ENCODE results near the gene MON1A. TPM values are rescaled to one million over a fixed set of nuclear protein-coding genes. Genes with fewer than 3 reads are reported as not detected.

Gene MON1A
- total RNA-seq, result 14.1 and 14.3 TPM in 2 replicates

GRCh38 chr3:49929291-49930167 lies at the start of gene MON1A:
Gene MON1A (minus strand): TSS chr3:49929811. CDS start chr3:49913346, 16,465 bp downstream.

GRCh38 chr3:49939858-49940666 lies 10.5 kb upstream of the MON1A start, which contains the start of gene RBM6:
Gene RBM6 (plus strand): TSS chr3:49940150. CDS start chr3:49962642, 22,492 bp downstream.

DNA sequence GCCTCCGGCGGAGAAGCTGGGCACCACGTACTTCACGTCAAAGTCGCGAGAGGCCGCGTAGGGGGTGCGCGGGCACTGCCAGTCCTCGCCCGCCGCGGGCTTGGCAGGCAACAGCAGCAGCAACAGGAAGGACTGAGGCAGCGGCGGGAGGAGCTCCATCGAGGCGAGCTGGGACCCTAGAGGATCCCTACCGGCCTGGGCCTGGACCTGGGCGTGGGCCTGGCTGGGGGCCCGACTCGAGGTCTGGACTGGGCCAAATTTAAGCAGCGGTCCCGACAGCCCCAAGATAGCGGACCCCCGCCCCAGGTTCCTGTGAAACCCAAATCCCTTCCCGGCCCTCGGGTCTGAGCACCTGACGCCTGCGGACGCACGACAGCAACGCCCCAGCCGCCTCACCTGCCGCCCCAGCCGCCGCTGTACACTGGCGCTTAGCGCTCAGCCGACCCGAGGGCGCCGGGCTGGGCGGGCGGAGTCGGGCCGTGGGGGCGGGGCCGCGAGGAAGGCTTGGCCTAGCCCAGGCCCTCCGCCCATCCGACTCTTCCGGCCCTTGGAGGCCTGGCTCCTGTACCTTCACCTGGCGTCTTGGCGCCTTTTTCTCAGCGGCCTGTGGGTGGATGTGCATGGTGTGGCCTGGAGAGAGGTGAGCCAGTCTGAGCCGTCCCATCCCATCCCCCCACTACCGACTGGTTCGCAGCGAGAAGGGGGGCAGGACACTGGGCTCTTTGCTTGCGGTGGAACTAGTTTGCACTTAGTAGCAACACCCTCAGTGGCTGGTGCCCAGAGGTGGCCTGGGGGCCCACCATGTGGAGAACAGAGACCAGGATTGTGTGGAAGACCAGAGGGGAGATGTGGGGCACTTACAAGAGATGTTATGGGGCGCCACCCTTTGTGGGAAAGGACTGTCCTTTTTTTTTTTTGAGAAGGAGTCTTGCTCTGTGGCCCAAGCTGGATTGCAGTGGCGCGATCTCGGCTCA lies 25.9 kb downstream of the MON1A start, which contains the start of gene MST1R:
TSS of gene MST1R (minus strand) at position 423 of the 974 bp plus-strand sequence. CDS start at position 159, 264 bp downstream.

DNA sequence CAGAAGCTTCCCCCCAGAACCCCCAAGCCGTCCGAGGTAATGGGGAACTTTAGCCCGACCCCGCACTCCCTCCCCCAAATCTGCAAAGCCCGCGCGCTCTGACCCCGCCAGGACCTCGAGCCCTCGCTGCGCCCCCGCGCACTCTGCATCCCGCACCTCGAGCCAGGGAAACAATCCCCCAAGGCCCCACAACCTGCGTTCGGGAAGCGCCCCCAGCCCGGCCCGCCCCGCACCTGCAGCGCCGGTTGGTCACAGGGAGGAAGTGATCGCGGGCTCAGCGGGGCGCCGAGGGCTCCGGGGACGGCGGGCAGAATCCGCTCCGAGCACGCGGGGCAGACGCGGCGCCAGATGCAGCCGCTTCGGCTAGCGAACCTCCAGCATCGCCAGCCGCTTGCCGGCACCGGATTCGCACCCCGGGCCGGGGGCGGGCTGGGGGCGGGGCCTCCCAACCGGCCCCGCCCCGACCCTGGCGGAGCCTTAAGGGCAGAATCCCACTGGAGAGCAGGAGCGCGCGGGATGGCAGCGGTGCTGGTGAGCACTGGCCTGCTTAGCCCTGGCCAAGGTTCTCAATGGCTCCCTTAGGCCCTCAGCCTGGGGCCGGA lies 60.0 kb downstream of the MON1A start, which contains the start of gene CAMKV:
TSS of gene CAMKV (minus strand) at position 382 of the 602 bp plus-strand sequence. CDS start 7,518 bp downstream, outside the sequence.

Other genes with a start within 250 kb of the MON1A start
- 5.4 and 6.2 TPM in 2 replicates for gene MST1, start 240.3 kb downstream of the MON1A start, total RNA-seq
- gene RNF123, start 240.3 kb downstream of the MON1A start, total RNA-seq, result 24.1 and 33.9 TPM in 2 replicates
- 1.1 TPM in 1 of 2 replicates, not detected in the other for gene AMIGO3, start 210.1 kb downstream of the MON1A start, total RNA-seq
- gene GMPPB, start 205.9 kb downstream of the MON1A start, total RNA-seq, result 59.5 and 68.9 TPM in 2 replicates
- gene IP6K1, start 143.3 kb downstream of the MON1A start, total RNA-seq, result 30.5 and 31.8 TPM in 2 replicates
- gene CDHR4, start 129.9 kb downstream of the MON1A start, total RNA-seq, result 0.12 TPM in 1 of 2 replicates, not detected in the other
- 3.7 and 5.4 TPM in 2 replicates for gene INKA1, start 126.5 kb downstream of the MON1A start, total RNA-seq
- gene UBA7, start 115.9 kb downstream of the MON1A start, total RNA-seq, result 32.4 and 52.2 TPM in 2 replicates
- 3.1 and 10.5 TPM in 2 replicates for gene TRAIP, start 73.2 kb downstream of the MON1A start, total RNA-seq
- gene CAMKV, start 59.9 kb downstream of the MON1A start, total RNA-seq, result not detected in 2 replicates
- gene MST1R, start 25.9 kb downstream of the MON1A start, total RNA-seq, result 0.25 and 0.33 TPM in 2 replicates
- gene RBM6, start 10.3 kb upstream of the MON1A start, total RNA-seq, result 60.4 and 62.8 TPM in 2 replicates
- gene RBM5, start 159.1 kb upstream of the MON1A start, total RNA-seq, result 128 and 164 TPM in 2 replicates
- gene SEMA3F, start 225.5 kb upstream of the MON1A start, total RNA-seq, result 0.25 and 0.55 TPM in 2 replicates